HG03108 (cell line): ENCODE data around the gene GTPBP2.
"Not testable (repeated sequence)": the region's sequence is repeated elsewhere in the genome, so short reads cannot be mapped to it uniquely, and the experiment has no call there.

Experiments
- ATAC-seq: cut with Tn5 transposase; IDR thresholded peaks from one replicate; pipeline ENCODE4 v1.9.1; 2021; ENCODE audit warnings: moderate library complexity; ENCODE audit not compliant: unreplicated experiment

GTPBP2 gene

DNA sequence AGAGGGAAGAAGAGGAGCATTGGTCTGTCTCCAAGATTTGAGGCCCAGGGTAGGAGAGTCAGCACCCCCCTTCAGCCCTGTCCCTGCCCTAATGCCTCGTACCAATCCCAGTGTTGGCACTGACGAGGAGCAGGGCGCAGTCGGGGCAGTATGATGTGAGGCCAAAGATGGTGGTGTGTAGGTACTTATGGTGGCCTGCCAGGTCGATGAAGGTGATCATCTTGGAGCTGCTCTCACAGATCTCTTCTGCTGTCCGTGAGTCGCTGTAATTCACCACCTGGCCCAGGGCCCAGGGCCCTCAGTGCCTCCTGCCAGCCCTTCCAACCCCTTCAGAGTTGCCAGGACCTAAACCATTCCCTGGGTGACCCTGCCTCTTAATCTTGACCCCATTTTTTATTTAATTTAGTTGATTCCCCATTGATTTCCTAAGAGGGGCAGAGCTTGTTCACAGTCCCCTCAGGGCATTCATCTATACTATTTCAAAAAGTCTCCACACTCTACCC is 4.2 kb downstream of the GTPBP2 start:
- ATAC-seq, result no peak

DNA sequence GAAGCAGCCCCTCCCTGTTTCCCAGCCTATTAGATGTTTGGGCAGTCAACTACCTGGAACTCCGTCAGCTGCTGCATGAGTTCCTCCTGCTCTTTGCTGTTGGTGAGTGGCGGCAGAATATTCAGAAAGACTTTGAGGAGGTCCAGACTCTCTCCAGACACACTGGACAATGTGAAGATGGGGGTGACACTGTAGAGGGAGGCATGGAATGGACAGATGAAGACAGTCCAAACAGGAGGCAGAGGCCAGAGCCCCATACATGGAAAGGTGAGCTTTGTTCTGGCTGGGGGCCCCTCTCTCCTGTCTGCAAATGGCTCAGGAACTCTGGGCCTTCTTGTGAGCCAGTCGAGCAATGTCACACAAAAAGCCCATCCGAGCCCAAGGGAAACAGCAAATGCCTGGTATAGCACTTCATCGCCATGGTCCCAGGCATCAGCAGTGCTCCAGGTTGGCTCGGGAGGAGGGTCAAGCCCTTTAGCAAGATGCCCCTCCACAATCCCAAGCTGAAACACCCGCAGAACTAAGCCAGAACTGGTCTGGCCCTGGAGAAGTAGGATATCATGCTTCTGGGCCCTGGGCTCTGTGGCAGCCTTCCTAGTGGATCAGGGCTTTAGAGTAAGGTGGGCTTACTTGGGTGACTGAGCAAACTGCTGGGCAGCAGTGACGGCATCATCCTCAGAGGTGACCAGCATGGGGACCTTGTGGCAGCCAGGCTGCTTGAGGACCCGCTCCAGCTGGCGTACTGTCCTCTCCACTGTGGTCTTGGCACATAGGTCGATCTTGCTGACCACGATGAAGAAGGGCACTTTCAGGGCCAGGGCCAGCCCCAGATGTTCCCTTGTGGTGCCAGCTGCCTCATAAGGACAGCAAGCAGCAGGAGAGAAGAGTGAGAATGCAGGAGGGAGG is 4.9 kb downstream of the GTPBP2 start:
- no peak for ATAC-seq

DNA sequence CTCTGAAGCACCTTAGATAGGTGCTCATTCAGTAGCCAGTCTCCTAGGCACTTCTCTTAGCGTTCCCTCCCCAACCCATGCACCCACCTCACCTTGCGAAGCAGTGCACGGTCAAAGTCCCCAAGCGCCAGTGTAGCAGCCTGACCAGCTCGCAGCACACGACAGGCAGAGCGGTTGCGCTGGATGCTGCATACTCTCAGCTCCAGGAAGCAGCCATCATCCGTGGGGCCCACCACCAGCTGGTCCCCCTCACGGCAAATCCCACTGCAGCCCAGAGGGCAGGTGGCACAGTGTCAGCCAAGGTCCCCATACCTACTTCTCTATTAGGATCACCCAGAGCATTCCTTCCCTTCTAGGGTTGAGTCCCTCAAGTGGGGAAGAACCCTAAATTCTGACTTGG is 6.5 kb downstream of the GTPBP2 start:
- no peak for ATAC-seq

DNA sequence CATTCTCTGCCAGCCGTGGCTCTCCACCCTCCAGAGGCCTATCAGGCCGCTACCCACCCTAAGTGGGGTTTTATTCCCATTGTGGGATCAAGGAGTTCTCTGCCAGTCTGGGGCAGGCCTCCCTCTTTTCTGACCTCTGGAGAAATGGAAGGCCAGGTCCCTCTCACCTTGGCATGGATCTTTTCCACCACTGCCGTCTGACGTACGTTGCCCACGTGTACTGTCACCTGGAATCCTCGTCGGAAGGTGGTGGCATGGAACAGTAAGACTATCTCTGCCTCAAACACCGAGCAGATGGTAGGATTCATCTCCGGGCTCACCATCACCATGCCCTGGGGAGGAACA is 7.3 kb downstream of the GTPBP2 start:
- ATAC-seq, result no peak

DNA sequence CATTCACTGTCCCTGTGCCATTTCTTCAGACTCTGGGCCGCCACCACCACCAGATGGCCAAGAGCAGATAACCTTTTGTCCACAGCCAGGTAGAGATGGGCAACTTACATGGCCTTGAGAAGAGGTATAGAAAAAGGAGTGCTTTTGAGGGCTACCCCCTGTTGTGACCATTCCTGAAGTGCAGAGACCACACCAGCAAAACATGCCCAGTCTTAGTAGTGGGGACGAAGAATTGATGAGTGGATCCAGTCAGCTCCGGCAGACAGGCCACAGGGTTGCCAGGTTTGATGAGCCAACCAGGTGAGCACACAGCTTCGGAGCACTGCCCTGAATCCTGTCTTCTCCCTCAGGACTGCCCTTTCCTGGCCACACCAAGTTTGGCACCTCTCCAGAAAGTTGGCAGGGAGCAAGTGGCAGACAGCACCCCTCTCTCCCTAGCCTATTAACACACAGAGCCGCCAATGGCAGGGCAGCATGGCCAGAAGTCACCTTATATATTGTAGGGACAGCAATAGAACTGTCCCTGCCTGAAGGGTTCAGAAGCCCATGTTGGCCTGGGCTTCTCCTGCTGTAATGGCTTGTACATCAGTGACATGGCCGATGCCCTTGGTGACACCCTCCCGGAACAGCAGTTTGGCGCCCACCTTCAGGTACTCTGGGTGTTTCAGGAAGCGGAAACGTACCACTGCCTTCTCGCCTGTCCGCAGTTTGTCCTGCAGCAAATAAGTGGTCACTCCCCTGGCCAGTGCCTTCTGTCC is 7.8 kb downstream of the GTPBP2 start:
- no peak for ATAC-seq

DNA sequence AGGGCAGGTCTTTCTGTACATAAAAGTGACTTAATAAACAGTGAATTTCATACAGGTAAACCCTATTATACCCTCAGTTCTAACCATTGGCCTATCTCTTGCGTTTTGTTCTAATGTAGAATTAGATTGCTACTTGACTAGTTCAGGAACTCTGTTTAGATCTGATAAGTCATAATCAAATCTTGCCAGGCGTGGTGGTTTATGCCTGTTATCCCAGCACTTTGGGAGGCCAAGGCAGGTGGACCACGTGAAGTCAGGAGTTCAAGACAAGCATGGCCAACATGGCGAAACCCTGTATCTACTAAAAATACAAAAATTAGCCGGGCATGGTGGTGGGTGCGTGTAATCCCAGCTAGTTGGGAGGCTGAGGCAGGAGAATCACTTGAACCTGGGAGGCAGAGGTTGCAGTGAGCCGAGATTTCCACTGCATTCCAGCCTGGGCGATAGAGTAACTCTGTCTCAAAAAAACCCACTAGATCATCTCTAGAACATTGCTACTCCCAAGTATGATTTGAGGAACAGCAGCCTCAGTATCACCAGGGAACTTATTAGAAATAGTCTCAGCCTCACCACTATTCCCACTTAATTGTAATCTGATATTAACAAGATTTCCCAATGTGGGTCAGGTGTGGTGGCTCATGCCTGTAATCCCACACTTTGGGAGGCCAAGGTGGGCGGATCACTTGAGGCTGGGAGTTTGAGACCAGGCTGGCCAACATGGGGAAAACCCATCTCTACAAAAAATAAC is 12.2 kb downstream of the GTPBP2 start:
- no peak for ATAC-seq

DNA sequence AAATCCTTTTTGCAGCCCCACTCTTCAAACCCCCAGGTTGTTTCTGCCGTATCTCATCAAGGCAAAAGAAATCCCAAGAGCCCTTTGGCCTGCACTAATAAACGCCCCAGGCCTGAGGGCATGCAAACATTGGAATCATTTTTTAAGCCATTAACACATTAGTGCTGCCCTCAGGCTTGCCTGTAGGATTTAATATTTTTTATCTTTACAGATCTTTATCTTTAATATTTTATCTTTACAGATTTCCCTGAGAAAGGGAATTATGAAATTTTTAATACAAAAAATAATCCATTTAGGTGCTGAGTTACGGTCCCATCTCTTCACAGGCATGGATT is 14.7 kb downstream of the GTPBP2 start:
- ATAC-seq, result no peak

DNA sequence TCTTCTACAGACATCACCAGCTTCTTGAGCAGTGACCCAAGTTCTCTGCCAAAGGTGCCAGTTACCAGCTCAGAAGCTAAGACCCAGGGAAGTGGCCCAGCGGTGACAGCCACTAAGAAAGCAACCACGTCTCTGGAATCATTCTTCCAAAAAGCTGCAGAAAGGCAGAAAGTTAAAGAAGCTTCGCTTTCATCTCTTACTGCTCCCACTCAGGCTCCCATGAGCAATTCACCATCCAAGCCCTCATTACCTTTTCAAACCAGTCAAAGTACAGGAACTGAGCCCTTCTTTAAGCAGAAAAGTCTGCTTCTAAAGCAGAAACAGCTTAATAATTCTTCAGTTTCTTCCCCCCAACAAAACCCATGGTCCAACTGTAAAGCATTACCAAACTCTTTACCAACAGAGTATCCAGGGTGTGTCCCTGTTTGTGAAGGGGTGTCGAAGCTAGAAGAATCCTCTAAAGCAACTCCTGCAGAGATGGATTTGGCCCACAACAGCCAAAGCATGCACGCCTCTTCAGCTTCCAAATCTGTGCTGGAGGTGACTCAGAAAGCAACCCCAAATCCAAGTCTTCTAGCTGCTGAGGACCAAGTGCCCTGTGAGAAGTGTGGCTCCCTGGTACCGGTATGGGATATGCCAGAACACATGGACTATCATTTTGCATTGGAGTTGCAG is 15.2 kb downstream of the GTPBP2 start:
- ATAC-seq, result no peak

DNA sequence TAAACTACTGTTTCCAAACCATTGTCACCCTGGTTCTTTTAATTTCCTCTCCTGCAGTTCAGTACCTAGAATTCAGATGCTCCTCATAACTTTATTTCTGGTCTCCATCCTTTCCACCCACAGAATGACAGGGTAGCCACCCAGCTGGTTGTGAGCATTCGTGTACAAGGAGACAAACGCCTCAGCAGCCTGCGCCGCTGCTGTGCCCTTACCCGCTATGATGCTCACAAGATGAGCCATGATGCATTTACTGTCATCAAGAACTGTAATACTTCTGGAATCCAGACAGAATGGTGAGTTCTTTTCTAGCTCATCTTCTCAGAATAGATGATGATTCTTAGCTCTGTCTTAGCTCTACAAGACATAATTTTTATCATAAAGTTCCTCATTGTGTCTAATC is 18.6 kb downstream of the GTPBP2 start:
- no peak for ATAC-seq

DNA sequence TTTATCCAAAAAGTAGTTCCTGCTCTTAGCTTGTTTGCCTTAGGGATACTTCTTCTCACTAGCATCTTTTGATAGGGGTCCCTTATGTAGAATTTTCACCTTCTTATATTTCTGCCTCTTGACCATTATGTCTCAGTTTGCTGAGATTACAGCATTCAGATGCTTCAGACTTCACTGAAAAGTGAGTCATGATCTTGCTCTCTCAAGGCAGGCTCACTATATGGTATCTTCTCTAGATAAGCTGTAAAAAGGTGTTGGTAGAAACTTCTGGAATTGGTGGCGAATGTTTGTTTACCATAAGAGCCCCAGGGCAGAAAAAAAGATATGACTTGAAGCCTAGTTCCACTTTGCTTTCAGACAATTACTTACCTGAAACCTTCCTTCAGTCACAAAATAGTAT is 19.7 kb downstream of the GTPBP2 start:
- no peak for ATAC-seq

DNA sequence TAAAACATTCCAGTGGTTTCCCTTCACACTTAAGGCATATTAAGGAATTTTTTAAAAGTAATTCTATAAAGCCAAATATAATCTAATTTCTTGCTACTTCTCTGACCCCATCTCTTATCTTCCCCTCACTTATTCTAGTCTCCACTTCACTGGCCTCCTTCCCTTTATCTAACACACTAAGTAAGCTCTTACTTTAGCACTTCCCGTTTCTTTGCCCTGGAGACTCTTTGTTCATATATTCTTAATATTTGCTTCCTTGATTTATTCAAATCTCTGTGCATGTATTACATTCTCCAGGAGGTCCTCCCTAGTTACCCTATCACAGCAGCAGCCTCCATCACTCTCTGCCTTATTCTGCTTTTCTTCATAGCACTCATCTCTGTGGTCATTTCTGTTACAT is 20.3 kb downstream of the GTPBP2 start:
- no peak for ATAC-seq

DNA sequence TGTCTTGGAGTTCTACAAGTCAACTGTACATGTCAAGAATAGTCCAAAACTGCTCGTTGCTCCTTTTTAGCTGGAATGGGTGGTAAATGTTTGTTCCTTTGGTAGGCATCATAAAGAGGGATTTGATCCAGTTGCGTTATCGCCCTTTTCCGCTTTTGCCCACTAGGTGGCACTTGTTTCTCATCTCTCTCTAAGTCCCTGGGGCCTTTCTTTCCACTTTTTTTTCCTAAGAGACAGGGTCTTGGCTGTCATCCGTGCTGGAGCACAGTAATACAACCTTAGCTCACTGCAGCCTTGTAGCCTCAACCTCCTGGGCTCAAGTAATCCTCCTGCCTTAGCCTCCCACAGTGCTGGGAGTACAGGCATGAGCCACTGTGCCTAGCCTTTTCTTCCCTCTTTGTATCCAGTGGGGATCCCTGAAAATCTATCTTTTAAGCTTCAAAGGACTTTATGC is 20.7 kb downstream of the GTPBP2 start:
- ATAC-seq, result no peak

DNA sequence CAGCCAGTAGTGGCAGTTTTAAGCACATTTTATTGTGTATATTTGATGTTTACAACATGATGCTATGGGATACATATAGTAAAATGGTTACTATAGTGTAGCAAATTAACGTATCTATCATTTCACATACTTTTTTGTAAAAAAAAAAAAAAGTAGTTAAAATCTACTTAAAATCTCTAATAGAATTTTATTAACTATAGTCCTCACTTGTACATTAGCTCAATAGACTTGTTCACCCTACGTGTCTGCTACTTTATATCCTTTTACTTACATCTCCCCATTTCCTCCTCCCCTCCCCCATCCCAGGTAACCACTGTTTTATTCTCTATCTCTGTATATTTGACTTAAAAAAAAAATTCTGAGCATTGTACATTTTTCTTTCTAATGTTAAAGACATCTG is 23.0 kb downstream of the GTPBP2 start:
- no peak for ATAC-seq

DNA sequence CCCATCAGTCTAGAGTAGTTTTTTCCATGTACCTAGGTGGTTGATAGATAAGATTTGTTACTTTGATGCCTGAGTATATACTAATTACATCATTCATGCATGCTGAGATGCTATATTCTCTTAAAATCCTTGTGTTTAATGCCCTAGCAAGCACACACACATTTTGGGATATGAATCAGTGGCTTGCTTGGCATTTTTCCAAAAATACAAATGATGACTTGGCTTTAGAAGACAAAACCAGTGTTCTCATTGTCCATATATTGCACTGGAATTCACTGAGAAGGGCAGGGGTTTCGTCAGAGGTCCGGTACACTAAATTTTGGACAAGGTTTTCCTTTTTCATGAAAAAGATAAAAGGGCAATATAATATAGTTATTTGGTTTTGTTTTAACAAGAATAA is 24.9 kb downstream of the GTPBP2 start:
- no peak for ATAC-seq

DNA sequence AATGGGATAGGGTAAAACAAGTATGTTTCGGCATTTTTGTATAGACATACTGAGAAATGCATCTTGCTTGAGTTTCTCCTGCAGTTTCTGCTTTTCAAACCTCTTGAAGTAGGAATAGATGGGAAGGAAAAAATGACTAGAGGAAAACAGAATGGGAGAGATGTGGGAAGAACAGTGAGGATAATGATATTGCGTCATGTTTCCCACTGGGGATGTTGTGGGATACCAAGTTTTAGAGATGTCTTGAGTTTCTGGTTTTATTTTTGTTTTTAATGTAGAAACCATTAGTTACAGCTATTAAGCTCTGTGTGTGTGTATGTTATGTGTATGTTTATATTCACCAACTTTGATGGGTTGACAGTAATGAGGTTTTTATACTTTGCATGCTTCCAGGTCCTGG is 28.5 kb downstream of the GTPBP2 start:
- ATAC-seq, result no peak

DNA sequence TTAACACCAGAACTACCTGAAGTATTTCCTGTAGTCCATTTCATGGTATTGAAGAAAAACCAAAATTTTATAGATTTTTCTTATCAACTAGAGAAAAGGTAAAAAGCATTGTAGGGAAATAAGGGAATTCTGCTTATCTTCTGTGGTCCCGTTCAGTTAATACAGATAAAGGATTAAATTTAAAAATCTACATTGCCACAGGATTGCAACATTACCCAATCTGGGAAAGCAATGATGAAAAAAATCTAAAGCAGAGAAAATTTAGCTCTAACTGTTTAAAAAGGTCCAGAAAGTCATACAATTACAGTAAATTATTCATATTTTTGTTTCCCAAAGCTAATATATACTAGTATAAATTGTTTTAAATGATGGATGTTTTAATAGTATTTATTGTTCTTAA is 35.1 kb downstream of the GTPBP2 start:
- no peak for ATAC-seq

DNA sequence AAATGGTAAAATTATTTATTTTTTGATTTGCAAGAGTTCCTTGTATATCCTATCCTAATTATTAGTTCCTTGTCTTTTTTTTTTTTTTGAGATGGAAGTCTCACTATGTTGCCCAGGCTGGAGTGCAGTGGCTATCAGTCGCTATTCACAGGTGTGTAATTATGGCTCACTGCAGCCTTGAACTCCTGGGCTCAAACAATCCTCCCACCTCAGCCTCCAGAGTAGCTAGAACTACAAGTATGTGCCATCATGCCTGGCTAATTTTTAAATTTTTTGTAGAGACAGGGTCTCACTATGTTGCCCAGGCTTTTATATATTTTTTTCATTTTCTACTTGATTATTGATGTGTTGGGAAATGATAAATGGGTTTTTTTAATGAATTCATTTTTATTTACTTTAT is 39.5 kb downstream of the GTPBP2 start:
- not testable (repeated sequence) for ATAC-seq

DNA sequence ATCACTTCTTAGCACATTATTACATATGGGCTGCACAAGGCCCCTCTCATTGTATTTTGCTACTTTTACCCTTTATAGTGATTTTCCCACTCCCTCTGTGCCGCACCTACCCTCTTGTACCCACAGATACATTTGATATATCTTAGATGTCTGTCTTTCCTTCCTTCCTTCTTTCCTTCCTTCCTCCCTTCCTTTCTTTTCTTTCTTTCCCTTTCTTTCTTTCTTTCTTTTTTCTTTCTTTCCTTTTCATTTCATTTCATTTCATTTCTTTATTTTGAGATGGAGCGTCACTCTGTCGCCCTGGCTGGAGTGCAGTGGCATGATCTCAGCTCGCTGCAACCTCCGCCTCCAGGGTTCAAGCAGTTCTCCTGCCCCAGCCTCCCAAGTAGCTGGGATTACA is 40.9 kb downstream of the GTPBP2 start:
- ATAC-seq, result no peak

DNA sequence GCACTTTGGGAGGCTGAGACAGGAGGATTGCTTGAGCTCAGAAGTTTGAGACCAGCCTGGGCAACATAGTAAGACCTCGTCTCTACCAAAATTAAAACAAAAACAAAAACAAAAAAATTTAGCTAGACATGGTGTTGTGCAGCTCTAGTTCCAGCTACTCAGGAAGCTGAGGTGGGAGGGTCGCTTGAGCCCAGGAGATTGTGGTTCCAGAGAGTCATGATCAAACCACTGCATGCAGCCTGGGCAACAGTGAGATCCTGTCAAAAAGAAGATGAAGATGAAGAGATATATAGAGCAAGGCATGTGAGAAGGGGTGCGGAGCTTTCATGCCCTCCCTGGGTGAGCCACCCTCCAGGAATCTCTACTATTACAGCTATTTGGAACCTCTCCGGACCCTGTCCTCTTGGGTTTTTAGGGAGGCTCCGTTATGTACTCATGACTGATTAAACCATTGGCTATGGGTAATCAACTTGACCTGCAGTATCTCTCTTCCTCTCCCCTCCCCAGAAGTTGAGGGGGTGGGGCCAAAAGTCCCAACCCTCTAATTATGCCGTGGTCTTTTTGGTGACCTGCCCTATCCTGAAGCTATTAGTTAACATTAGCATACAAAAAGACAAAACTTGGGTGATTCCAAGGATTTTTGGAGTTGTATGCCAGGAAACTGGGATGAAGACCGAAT is 44.0 kb downstream of the GTPBP2 start:
- ATAC-seq, result no peak

DNA sequence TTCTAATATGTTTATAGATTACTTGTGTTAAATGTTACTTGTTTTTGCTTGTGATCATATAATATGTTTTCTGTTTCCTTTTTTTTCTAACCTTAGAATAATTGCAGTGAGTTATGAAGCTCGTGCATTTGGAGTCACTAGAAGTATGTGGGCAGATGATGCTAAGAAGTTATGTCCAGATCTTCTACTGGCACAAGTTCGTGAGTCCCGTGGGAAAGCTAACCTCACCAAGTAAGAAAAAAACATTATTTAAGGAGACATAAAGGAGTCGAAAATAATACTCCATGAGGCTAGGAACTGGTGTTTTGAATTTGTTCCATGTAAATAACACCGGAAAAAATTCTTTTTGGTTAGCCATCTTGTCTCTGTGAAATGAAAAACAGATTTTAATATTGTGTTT is 46.2 kb downstream of the GTPBP2 start:
- no peak for ATAC-seq
